Right ventricle myocardium superior (tissue), 1 donor: ENCODE data around the gene GABBR2. TPM values are rescaled to one million over a fixed set of nuclear protein-coding genes. Genes with fewer than 3 reads are reported as not detected.

Experiments
- ATAC-seq: fragments of 200-7000 bp; cut with Tn5 transposase; one replicate; pipeline ENCODE4 v1.9.1; 2020; ENCODE audit warnings: mild to moderate bottlenecking; ENCODE audit not compliant: poor library complexity
- DNase-seq: peaks from one replicate; pipeline ENCODE4 v3.0.0-alpha.2; 2020
- intact Hi-C: fragments of 100-400 bp; cut with DNase I; formaldehyde crosslinking; loops from one replicate; pipeline ENCODE4 v1.11.2; 2022
- total RNA-seq: library from RNA; stranded (reverse); fragmentation: NEBNext Ultra II Directional; extraction: Animal tissue kit (Norgen Biotek cat#: 25700); gene quantifications from one replicate; pipeline ENCODE4 v1.2.1, GENCODE V29; 2021
- donor health status: DM: no; HTN: yes; CAD: no; lungs with severe emphysema.

The GABBR2 gene
- total RNA-seq, 1 donor from 2014 or later: 0.30 TPM

DNA sequence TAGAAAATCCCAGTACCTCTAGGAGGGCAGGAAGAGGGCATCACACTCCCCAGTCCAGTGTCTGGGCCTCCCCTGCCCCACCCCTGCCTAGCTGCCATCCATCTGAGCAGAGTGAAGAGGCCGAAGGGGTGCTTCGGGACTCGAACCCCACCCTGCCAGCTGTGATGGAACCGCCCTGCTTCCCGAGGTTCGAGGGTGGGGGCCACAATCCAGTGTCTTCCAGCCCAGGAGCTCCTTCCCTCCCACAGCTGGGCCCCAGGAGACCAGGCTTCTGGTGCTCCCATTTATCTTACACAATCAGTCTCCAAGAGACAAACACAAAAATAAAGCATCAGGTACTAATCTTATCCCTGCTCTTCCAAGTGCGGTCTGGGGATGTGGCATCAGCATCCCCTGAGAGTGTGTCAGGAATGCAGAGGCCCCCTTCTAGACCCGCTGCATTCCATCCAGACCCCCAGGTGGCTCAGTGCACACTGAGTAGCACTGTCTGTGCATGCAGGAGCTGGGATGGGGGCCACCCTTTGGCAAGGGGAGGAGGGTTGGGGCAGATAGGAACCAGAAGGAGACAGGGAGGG lies 330.4 kb downstream of the GABBR2 start:
- no peak for DNase-seq
- intact Hi-C loops: no loop called here
- ATAC-seq: no peak

DNA sequence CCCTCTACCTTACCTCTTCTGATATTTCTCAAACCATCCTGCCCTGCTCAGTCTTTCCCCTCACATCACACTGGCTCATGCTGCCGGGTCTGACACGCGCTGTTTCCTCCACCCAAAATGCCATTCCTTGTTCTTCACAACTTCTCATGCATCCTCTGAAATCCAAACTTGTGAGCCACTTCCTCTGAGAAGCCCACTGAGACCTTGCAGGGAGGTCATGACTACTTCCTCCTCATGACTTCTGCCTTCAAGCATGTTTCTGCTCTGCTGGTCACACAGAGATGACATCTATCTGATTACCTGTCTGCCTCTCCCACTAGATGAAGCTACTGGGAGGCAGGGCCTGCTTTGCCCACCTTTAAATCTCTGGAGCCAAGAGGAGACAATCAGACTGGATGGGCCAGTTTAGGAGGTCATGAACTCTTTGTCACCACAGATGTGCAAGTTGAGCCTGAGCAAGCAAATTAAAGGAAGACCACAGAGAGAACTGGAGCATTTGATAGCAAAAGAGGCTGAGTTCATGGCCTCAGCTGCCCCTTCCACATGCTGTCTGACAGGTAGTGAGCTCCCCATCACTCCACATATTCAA lies 333.5 kb downstream of the GABBR2 start:
- intact Hi-C loops: no loop called here
- ATAC-seq (no peak), DNase-seq (no peak)

GRCh38 chr9:98374385-98375051 lies 334.2 kb downstream of the GABBR2 start:
- ATAC-seq: peak; percentile 29
- DNase-seq: no peak
- intact Hi-C loops: no loop called here

DNA sequence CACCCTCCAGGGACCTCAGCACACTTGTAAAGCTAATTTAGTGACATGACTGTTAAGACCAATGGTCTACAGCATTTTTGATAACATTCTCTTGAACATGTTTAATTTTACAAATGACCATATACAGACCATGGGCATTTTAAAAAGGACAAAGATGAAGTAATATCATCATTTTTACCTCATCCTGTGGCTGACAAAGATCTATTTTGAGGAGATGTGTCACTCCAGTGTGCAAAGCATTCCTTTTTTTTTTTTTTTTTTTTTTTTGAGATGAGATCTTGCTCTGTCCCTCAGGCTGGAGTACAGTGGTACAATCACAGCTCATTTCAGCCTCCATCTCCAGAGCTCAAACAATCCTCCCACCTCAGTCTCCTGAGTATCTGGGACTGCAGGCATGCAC lies 335.1 kb downstream of the GABBR2 start:
- ATAC-seq: no peak
- intact Hi-C loops: no loop called here

DNA sequence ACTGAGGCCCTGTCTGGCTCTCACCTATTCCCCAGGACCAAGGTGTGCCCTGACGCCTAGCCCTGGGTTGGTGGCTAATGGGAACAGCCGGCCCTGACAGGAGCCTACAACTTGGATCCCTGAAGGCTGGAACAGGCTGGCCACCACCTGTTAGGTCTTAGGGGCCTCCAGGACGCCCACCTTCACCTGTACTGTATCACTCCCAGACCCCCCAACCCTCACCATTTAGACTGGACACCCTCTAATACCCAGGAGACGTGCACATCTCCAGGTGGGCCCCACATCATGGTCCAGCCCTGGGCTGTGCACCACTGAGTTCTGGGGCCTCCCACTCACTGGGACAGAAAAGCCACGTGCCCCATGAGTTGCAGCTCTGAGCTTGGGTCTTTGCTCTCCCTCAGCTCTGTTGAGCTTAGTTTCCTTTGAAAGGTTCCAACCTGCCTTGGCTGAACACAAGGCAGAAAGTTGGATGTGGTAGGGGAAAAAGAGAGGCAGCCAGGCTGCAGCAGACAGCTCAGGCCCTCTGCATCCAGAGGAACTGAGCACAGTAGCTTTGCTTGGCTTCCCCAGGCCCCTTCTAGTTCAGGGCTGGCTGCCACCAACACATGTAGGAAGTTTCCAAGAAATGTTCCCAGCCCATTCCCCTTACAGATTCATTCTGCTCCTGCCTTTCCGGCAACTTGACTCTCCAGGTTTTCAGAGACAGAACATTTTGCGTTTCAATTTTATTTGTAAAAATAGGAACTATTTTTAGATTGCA lies 336.5 kb downstream of the GABBR2 start:
- ATAC-seq (no peak), DNase-seq (no peak)
- intact Hi-C loops: no loop called here

More for the DNA sequence above, 335.1 kb downstream of the GABBR2 start:
- no peak for DNase-seq

GRCh38 chr9:98370976-98371315 lies 337.8 kb downstream of the GABBR2 start:
- no peak for ATAC-seq

DNA sequence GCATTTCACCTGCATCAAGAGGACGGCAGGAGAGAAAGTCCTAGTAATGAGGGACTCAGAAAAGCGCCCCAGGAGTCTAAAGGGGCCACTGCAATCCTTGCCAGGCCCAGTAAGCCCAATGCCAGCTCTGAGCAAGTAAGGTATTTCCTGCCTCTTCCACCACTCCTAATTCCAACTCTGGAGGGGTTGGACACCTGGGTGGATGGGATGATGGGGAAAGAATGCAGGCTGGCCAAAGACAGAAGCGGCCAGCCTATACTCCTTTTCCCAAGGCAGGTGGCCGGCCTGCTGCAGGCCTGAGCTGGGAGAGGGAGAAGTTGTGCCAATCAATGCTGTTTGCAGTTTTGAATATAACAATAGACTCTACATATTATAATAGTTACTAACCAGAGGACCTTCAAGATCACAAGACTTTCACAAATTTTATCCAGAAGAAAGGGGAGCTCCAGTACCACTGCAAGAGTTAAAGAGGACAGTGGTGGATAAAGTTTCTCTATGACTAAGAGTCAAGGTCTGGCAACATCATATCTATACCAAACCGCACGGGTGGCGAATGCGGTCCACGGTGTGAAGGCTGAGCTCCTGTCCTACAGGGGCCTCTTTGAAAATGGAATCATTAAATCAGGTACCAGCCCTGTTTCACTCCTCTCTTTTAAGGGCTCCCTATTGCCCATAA lies 338.3 kb downstream of the GABBR2 start:
- ATAC-seq (no peak), DNase-seq (no peak)
- intact Hi-C loops: no loop called here

More at GRCh38 chr9:98370976-98371315, 337.8 kb downstream of the GABBR2 start:
- intact Hi-C loops: no loop called here
- DNase-seq: no peak

DNA sequence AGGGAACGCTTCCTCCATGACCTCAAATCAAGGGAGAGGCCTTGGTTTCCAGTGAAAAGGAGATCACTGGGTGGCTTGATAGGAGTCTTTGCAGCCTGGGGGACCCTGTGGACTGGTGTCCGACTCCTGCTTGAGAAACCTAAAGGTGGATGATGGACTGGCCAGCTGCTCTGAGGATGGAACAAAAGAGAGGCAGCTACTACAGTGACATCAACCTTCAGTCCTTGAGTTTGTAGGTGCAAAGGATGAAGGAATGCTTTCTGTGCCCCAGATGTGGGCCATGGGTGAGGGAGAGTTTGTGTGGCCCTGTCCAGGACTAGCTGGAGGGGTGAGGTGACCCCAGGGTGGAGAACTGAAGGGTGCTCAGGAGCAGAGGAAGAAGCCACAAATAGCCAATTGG lies 338.8 kb downstream of the GABBR2 start:
- ATAC-seq (no peak), DNase-seq (no peak)
- intact Hi-C loops: no loop called here

- intact Hi-C loops: no loop called here
- DNase-seq (no peak), ATAC-seq (no peak)
These were observed 339.3 kb downstream of the GABBR2 start for GRCh38 chr9:98369471-98369870.

DNA sequence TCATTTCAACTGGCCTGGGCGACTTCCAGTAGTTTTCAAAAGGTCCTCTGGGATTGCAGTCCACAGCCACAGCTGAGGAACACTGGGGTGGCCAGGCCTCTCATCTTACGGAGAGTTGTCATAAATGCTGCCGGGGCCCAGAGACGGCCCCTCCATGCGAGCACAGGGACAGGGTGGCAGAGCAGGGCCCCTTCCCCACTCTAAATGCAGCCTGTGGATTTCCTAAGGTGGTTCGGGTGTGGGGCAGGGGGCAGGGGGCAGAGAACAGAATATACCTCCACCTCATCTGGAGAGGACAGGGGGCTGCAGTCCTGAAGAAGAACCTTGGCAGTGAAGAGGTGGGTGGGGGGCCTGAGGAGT lies 339.7 kb downstream of the GABBR2 start:
- intact Hi-C loops: no loop called here
- DNase-seq (no peak), ATAC-seq (no peak)

- intact Hi-C loops: no loop called here
- ATAC-seq (no peak), DNase-seq (no peak)
These were observed 340.2 kb downstream of the GABBR2 start for GRCh38 chr9:98368366-98369065.

- intact Hi-C loops: no loop called here
- ATAC-seq (no peak), DNase-seq (no peak)
These were observed 340.8 kb downstream of the GABBR2 start for GRCh38 chr9:98367923-98368322.

- intact Hi-C loops: no loop called here
- ATAC-seq (no peak), DNase-seq (no peak)
These were observed 341.3 kb downstream of the GABBR2 start for GRCh38 chr9:98367371-98367900.

DNA sequence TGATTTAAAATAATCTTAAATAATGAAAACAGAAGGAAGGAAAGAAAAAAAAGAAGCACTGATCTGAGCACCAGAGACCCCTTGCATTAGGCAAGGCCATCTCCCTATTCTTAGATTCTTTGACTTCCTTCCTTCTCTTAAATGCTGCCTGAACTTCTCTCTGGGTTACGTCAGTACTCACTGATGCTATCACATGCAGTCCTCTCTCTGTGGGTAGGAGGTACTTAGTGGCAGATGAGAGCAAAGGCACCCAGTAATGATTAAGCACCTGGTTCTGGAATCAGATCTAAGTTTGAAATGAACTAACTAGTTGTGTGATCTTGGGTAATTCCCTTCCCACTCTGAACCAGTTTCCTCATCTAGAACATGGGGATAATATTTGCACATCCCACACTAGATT lies 343.0 kb downstream of the GABBR2 start:
- no peak for ATAC-seq
- no peak for DNase-seq
- intact Hi-C loops: no loop called here

GRCh38 chr9:98365227-98365669 lies 343.5 kb downstream of the GABBR2 start:
- no peak for ATAC-seq
- intact Hi-C loops: no loop called here

GRCh38 chr9:98364086-98364485 lies 344.6 kb downstream of the GABBR2 start:
- no peak for DNase-seq
- intact Hi-C loops: no loop called here
- ATAC-seq: no peak

More at GRCh38 chr9:98365227-98365669, 343.5 kb downstream of the GABBR2 start:
- DNase-seq: no peak

GRCh38 chr9:98363644-98364043 lies 345.1 kb downstream of the GABBR2 start:
- DNase-seq (no peak), ATAC-seq (no peak)
- intact Hi-C loops: no loop called here

- intact Hi-C loops: no loop called here
- ATAC-seq: no peak
- no peak for DNase-seq
These were observed 346.0 kb downstream of the GABBR2 start for GRCh38 chr9:98362624-98363252.
